Measurements from ENCODE around the gene ULK3. TPM values are rescaled to one million over a fixed set of nuclear protein-coding genes. Genes with fewer than 3 reads are reported as not detected.

The ULK3 gene
- total RNA-seq, 2 donors from 2014 or later = 34.9 to 72.2 TPM

- H3K27ac ChIP-seq = no peak overlapping the region
- DNase-seq (ENCODE audit: low spot score) (no peak), ATAC-seq (ENCODE audit: insufficient number of reproducible peaks, low FRiP score, low read depth) (no peak)
- no peaks in the 10 kb centered on the region for H3K36me3 ChIP-seq
- H3K4me3 ChIP-seq = no peak overlapping the region
- no peak for TF ChIP-seq CTCF (IDR thresholded peaks at IDR 0.05)
- H3K27me3 ChIP-seq (replicated peaks; ENCODE audit: insufficient read depth) = no peaks in the 10 kb centered on the region
- H3K4me1 ChIP-seq (ENCODE audit: control insufficient read depth in 1 of 2, low read depth in 2 of 2) = no peaks in the 10 kb centered on the region
- no peaks in the 10 kb centered on the region for H3K9me3 ChIP-seq
These were observed 33.0 kb downstream of the ULK3 start for GRCh38 chr15:74809956-74810355.

- Histone ChIP-seq H3K4me3 (no peak overlapping the region), H3K36me3 (no peaks in the 10 kb centered on the region), H3K27me3 (replicated peaks; ENCODE audit: insufficient read depth) (no peaks in the 10 kb centered on the region), H3K27ac (no peak overlapping the region), H3K9me3 (no peaks in the 10 kb centered on the region), H3K4me1 (ENCODE audit: control insufficient read depth in 1 of 2, low read depth in 2 of 2) (no peaks in the 10 kb centered on the region)
- no peak for ATAC-seq (ENCODE audit: insufficient number of reproducible peaks, low FRiP score, low read depth)
- no peak for DNase-seq (ENCODE audit: low spot score)
- TF ChIP-seq CTCF (IDR thresholded peaks at IDR 0.05) = no peak
These were observed 33.7 kb downstream of the ULK3 start for GRCh38 chr15:74809242-74809641.

DNA sequence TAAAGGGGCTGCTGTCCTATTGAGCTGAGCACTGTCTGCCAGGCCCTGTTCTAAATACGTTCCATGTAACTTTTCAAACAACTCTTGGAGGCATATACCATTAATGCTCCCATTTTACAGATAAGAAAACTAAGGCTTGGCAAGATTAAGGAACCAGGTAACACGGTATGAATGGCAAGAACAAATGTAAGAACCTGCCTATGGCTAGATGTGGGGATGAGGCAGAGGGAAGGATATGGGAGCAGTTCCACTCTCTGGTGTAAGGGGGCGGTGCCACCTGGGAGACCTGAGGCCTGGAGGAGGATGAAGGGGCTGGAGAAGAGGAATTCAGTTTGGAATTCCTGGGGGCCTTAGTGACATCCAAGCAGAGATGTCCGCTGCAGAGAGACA, 34.1 kb downstream of the ULK3 start:
- ATAC-seq (ENCODE audit: insufficient number of reproducible peaks, low FRiP score, low read depth) = no peak

GRCh38 chr15:74808078-74808839, 34.7 kb downstream of the ULK3 start:
- H3K9me3 ChIP-seq = no peaks in the 10 kb centered on the region
- no peak for TF ChIP-seq CTCF (IDR thresholded peaks at IDR 0.05)
- DNase-seq (ENCODE audit: low spot score) (no peak), ATAC-seq (ENCODE audit: insufficient number of reproducible peaks, low FRiP score, low read depth) (no peak)
- H3K27ac ChIP-seq = no peak overlapping the region
- H3K36me3 ChIP-seq = peaks cover 3% of the 10 kb centered on the region
- no peaks in the 10 kb centered on the region for H3K4me1 ChIP-seq (ENCODE audit: control insufficient read depth in 1 of 2, low read depth in 2 of 2)
- H3K27me3 ChIP-seq (replicated peaks; ENCODE audit: insufficient read depth) = no peaks in the 10 kb centered on the region
- no peak overlapping the region for H3K4me3 ChIP-seq

More for the DNA sequence above, 34.1 kb downstream of the ULK3 start:
- DNase-seq (ENCODE audit: low spot score) = no peak
- H3K9me3 ChIP-seq = no peaks in the 10 kb centered on the region
- TF ChIP-seq CTCF (IDR thresholded peaks at IDR 0.05) = no peak
- no peaks in the 10 kb centered on the region for H3K27me3 ChIP-seq (replicated peaks; ENCODE audit: insufficient read depth)
- H3K4me3 ChIP-seq = no peak overlapping the region
- peaks cover 2% of the 10 kb centered on the region for H3K36me3 ChIP-seq
- no peak overlapping the region for H3K27ac ChIP-seq
- no peaks in the 10 kb centered on the region for H3K4me1 ChIP-seq (ENCODE audit: control insufficient read depth in 1 of 2, low read depth in 2 of 2)

DNA sequence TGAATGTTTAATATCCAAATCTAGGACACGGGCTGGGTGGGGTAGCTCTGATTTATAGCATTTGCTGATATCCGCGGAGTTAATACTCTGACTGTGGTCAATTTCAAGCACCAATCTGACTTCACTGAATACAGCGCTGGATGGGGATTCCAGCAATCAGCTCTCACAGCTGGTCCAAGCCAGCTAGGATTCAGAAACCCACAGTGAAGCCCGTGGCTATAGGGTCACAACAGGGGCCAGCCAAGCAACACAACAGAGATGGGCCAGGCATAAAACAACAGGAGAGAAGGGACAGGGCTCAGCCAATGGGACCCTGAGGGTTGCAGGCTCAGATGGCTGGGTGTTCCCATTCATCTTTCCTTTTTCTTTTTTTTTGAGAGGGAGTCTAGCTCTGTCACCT, 35.7 kb downstream of the ULK3 start:
- peaks cover 7% of the 10 kb centered on the region for H3K36me3 ChIP-seq
- ATAC-seq (ENCODE audit: insufficient number of reproducible peaks, low FRiP score, low read depth) (no peak), DNase-seq (ENCODE audit: low spot score) (no peak)
- no peak overlapping the region for H3K27ac ChIP-seq
- H3K27me3 ChIP-seq (replicated peaks; ENCODE audit: insufficient read depth) = no peaks in the 10 kb centered on the region
- H3K9me3 ChIP-seq = no peaks in the 10 kb centered on the region
- H3K4me3 ChIP-seq = no peak overlapping the region
- H3K4me1 ChIP-seq (ENCODE audit: control insufficient read depth in 1 of 2, low read depth in 2 of 2) = no peaks in the 10 kb centered on the region
- TF ChIP-seq CTCF (IDR thresholded peaks at IDR 0.05) = no peak

Data from thoracic aorta (tissue), 2 donors.